ENCODE measurements around the gene SCIN.

Gene SCIN

DNA sequence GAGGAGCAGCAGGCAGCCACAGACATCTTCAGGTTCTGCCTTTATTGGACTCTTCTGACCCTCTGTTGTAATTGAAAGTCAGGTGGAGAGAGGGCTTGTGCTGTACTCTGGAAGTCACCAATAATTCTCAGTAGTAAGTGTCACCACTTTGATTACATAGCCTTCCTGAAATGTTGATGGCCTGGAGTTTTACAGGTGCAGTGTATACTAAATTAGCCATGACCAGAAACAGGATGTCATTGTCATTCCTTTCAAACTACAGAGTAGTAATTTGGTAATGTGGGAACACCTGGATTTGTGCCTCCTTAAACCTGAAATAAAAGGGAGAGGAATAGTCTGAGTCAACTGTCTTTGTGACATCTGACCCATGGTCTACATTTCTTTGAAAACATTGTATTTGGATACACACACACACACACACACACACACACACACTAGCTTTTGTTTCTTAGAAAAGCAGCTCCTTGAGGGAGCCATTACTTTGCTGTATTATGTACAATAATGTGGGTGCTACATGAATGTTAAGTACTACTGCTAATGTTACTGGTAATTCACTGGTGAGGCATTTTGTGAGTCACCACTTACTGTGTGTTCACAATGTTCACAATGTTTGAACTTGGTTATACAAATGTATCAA, 136.5 kb downstream of the SCIN start:
- no peak overlapping the region for H3K27ac ChIP-seq (ENCODE audit: low read depth, low read length)
- H3K36me3 ChIP-seq (ENCODE audit: control insufficient read depth, insufficient read depth, low read length), result no peaks in the 10 kb centered on the region
- no peaks in the 10 kb centered on the region for H3K27me3 ChIP-seq (ENCODE audit: control insufficient read depth, insufficient read depth, low read length)
- no peak overlapping the region for H3K9ac ChIP-seq (ENCODE audit: low read length)
- H3K4me1 ChIP-seq (ENCODE audit: control insufficient read depth, insufficient read depth, low read length), result no peaks in the 10 kb centered on the region
- no peak overlapping the region for H3K4me3 ChIP-seq (ENCODE audit: low read length)

GRCh38 chr7:12708314-12708713, 137.8 kb downstream of the SCIN start:
- Histone ChIP-seq H3K9ac (ENCODE audit: low read length) (no peak overlapping the region), H3K36me3 (ENCODE audit: control insufficient read depth, insufficient read depth, low read length) (no peaks in the 10 kb centered on the region), H3K4me1 (ENCODE audit: control insufficient read depth, insufficient read depth, low read length) (no peaks in the 10 kb centered on the region), H3K27me3 (ENCODE audit: control insufficient read depth, insufficient read depth, low read length) (no peaks in the 10 kb centered on the region), H3K4me3 (ENCODE audit: low read length) (no peak overlapping the region), H3K27ac (ENCODE audit: low read depth, low read length) (no peak overlapping the region)

Measured in rectal smooth muscle tissue (tissue), 1 donor.